GM08714 (cell line): Measurements from ENCODE around the gene HIVEP3.

ENCODE experiments used
- H3K4me3 ChIP-seq: fragments of 200-500 bp; sonication (Bioruptor generic); 2 replicates; pipeline ENCODE4 v1.5.1; 2014; ENCODE audit warnings: mild to moderate bottlenecking, low read length, inconsistent platforms
- ZNF274 ChIP-seq: IDR thresholded peaks from 2 replicates; pipeline ENCODE4 v1.6.1; 2012; ENCODE audit warnings: mild to moderate bottlenecking, low read depth, low read length

Gene HIVEP3

GRCh38 chr1:41861535-41862383 is 57.0 kb downstream of the HIVEP3 start:
- H3K4me3 ChIP-seq, result no peak overlapping the region
- no peak for TF ChIP-seq ZNF274

- no peak for TF ChIP-seq ZNF274
- H3K4me3 ChIP-seq, result no peak overlapping the region
Measured at GRCh38 chr1:41860771-41861170, 58.0 kb downstream of the HIVEP3 start.

GRCh38 chr1:41860214-41860613 is 58.5 kb downstream of the HIVEP3 start:
- no peak for TF ChIP-seq ZNF274
- H3K4me3 ChIP-seq, result no peak overlapping the region

GRCh38 chr1:41859686-41860085 is 59.0 kb downstream of the HIVEP3 start:
- no peak overlapping the region for H3K4me3 ChIP-seq
- TF ChIP-seq ZNF274, result no peak

GRCh38 chr1:41856944-41857285 is 61.8 kb downstream of the HIVEP3 start:
- no peak overlapping the region for H3K4me3 ChIP-seq
- TF ChIP-seq ZNF274, result no peak

GRCh38 chr1:41856151-41856943 is 62.4 kb downstream of the HIVEP3 start:
- no peak overlapping the region for H3K4me3 ChIP-seq
- no peak for TF ChIP-seq ZNF274

- no peak for TF ChIP-seq ZNF274
Measured at GRCh38 chr1:41855713-41856112, 63.0 kb downstream of the HIVEP3 start.

GRCh38 chr1:41853907-41854306 is 64.8 kb downstream of the HIVEP3 start:
- TF ChIP-seq ZNF274, result no peak
- H3K4me3 ChIP-seq, result no peak overlapping the region

More at GRCh38 chr1:41855713-41856112, 63.0 kb downstream of the HIVEP3 start:
- no peak overlapping the region for H3K4me3 ChIP-seq

- no peak for TF ChIP-seq ZNF274
- H3K4me3 ChIP-seq, result no peak overlapping the region
Measured at GRCh38 chr1:41852091-41852490, 66.6 kb downstream of the HIVEP3 start.

GRCh38 chr1:41851589-41851988 is 67.1 kb downstream of the HIVEP3 start:
- no peak overlapping the region for H3K4me3 ChIP-seq

GRCh38 chr1:41850029-41850428 is 68.7 kb downstream of the HIVEP3 start:
- no peak for TF ChIP-seq ZNF274
- no peak overlapping the region for H3K4me3 ChIP-seq

More at GRCh38 chr1:41851589-41851988, 67.1 kb downstream of the HIVEP3 start:
- no peak for TF ChIP-seq ZNF274

- H3K4me3 ChIP-seq, result no peak overlapping the region
- no peak for TF ChIP-seq ZNF274
Measured at GRCh38 chr1:41849211-41849759, 69.4 kb downstream of the HIVEP3 start.

- no peak for TF ChIP-seq ZNF274
Measured at GRCh38 chr1:41848216-41848952, 70.3 kb downstream of the HIVEP3 start.

GRCh38 chr1:41847733-41848132 is 71.0 kb downstream of the HIVEP3 start:
- TF ChIP-seq ZNF274, result no peak
- no peak overlapping the region for H3K4me3 ChIP-seq

More at GRCh38 chr1:41848216-41848952, 70.3 kb downstream of the HIVEP3 start:
- no peak overlapping the region for H3K4me3 ChIP-seq
